ENCODE data around the gene MOCS1.

Gene MOCS1

DNA sequence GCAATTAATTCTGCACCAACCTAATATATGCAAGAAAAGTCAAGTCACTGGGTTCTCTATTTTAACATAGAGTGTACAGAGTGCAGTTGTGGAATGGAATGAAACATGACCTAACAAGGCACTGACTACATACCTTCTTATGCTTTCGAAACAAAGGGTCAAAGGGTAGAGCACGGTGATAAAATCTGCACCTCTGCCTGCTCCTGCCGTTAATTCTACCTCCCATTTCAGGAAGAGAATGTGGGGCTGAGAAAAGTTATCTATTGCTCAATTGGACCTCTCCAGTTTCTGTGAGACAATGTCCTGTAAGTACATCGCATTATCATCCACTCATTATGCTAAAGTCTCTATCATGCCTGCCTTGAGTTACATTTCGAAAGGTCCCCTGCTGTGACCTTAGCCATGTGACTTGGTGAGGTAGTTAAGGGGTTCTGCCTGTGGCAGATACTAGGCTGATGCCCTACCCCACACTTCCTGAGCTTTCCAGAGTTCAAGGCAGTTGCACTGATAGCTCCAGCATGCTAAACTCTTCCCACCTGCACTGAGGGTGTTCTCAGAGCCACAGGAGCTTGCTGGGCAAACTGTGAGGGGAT, 14.0 kb upstream of the MOCS1 start:
- DNase-seq: no peak

DNA sequence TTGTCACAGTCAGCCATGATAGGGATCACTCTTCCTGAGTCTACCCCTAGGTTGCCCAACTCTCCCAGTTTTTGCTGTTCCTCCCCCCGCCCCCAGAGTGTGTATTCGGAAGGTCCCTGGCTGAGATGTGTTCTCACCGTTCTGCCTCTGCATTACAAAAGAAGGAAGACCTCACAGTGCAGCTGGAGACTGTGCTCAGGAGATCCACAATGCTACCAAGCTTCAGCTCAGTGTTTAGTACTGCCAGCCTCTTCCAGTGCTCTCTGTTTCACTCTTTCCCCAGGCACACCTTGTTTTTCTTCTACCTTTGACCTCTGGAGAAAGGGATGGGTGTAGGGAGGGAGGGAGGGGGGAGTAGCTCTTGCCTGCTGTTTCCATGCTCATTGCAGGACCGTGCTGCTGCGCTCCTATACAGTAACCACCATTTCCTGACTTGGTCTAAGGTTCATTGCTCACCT, 13.4 kb upstream of the MOCS1 start:
- no peak for DNase-seq

DNA sequence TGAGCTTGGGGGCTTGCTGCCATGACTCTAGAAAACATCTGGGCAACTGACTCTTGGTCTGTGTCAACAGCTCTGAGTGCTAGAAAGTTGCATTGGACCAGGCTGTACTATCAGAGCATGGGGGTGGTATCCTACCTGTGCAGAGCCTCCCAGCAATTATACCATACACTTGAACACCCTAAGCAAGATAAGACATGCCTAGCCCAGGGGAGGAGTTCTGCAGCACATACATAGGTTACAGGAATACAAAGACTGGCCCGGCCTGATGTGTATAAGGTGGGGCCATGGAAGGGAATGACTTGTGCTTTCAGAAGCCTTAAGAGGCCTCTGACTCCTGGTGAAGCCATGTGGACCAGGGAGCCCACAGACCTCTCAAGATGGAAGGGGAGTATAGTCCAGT, 11.4 kb upstream of the MOCS1 start:
- DNase-seq: no peak

DNA sequence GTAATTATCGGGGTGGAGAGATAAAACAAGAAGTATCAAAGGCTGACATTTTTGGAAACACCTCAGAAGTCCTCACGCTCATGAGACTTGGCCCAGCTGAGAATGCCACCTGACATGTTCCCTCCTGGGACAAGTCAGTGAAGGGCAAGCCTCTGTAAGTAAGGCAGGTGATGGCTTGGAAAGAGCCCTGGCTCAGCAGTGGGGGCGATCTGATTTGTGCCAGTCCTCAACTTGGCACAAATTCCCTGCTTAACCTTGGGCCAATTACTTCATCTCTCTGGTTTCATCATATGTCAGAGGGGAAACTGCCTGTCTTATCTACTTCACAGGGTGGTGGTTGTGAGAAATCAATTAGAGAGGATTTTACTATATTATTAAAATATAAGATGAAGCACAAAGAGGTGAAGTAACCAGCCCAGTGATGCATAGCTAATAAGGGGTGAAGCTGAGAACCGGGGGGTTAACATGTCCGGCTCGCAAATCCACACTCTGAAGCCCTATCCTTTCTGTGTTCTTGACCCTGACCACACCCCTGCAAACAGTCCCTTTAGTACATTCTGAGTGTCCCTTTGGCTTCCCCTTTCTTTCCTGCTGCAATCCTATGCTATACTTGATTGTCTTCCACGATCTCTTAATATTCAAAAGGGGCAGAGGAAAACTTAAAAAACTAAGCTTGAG, 8.8 kb upstream of the MOCS1 start:
- DNase-seq: no peak

DNA sequence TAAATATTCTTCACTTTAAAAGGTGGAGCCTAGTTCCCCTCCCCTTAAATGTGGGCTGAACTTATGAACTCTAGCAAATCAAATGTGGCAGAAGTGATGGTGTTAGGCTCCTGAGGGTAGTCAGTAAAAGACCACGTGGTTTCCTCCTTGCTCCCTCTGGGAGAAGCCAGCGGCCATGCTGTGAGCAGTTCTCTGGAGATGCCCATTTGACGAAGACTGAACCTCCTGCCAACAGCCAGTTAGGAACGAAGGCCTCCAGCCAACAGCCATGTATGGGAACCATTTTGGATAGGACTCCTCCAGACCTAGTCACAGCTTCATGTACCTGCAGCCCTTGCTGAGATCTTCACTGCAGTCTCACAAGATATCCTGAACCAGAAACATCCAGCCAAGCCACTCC, 7.6 kb upstream of the MOCS1 start:
- DNase-seq: no peak

DNA sequence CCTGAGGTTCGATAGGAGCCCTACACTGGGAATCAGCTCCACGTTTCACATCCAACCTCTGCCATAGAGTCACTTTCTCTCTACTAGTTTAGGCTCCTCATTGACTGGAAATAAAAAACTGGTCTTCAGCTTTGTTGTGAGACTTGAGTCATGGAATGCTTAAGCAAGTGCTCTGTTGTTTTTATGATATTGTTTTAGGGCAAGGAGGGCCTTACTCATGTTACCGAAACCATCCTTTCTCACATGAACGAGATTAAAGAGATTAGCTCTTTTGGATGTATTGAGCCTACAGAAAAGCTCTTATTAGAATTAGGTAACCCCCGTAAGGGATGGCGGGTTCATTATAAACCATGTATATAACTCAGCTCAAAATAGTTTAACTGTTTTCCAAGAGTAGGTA, 6.9 kb upstream of the MOCS1 start:
- DNase-seq: no peak

DNA sequence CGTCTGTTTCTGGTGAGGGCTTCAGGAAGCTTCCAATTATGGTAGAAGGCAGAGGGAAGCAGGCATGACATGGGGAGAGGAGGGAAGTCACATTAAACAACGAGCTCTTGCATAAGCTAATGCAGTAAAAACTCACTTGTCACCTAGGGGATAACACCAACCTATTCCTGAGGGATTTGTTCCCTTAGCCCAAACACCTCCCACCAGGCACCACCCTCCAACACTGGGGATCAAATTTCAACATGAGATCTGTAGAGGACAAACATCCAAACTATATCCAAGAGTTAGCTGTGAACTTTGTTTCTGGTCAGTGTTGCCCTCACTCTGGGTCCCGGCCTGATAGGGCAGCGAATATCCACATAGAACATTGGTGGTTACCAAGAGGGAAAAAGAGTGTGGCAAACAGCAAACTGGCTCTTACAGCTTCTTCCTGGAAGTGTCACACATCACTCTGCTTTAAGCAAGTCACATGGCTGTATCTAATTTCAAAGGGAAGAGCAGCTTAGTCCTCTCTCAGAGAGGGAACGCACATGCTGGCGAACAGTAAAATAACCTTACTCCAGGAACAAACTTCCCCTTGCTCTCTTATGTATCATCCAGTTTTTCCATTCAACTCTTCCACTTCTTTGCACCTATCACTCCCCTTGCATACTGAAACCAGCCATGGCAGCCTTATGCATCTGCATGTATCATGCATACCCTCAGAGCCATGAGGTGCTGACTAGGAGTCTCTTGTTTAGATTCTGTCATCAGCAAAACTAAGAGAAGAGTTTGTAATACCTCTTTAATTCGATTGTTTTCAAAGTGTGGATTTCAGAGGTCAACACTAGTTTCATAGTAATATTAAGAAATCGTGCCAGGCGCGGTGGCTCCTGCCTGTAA, 4.8 kb upstream of the MOCS1 start:
- no peak for DNase-seq

DNA sequence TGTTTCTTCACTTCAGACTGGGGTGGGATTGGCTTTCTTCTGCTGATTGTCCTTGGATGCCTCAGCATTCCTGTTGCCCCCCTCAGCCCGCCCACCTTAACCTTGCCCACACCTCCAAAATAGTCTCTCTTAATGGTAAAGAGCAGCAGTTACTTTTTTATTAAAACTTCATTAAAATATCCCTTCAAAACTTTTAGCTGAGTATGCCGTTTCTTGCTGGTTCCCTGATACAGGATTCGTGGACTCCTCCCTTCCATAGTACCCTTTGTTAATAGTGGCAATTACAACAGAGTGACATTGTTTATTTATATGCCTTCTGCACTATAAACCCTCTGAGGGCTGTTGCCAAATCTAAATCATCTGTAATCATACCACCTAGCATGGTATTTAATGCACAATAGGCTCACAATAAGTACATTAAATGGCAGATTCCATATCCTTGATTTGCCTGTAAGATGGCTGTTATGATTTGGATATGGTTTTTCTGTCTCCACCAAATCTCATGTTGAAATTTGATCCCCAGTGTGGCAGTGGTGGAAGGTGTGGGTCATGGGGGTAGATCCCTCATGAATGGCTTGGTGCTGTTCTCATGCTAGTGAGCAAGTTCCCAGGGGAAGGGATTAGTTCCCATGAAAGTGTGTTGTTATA, 3.5 kb upstream of the MOCS1 start:
- DNase-seq: no peak

DNA sequence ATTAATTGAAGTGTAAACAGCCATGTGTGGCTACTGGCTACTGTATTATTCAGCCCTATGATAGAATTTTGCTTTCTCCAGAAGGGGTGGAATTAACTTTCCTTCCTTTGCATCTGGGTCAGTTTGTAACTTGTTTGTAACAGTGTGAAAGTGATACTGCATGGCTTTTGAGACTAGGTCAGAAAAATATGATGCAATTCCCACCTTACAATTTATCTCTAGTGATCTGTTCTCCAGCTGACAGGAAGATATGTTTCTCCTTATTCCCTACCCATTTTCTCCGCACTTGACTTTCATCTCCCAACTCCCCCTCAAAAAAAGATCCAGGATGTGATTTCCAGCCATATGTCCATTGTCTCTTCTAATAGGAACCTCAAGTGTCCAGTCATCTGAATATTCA, 2.6 kb upstream of the MOCS1 start:
- DNase-seq: no peak

DNA sequence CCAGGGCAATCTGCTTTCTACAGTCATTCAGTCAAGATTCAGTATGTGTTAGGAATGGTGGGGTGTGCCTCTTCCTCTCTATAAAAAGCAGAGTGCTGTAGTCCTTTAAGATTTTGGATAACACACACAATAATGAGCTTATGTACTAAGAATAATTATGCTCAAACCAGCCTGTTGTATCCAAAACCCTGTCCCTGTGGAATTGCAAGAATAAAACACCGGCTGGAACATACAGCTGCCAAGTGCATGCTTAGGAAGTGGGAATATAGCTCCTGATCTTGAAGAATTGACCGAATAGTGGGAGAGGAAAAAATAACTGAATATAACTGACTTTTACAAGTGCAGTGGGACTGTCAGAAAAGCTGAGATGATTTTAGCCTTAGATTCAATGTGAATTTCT, 979 bp upstream of the MOCS1 start:
- no peak for DNase-seq

DNA sequence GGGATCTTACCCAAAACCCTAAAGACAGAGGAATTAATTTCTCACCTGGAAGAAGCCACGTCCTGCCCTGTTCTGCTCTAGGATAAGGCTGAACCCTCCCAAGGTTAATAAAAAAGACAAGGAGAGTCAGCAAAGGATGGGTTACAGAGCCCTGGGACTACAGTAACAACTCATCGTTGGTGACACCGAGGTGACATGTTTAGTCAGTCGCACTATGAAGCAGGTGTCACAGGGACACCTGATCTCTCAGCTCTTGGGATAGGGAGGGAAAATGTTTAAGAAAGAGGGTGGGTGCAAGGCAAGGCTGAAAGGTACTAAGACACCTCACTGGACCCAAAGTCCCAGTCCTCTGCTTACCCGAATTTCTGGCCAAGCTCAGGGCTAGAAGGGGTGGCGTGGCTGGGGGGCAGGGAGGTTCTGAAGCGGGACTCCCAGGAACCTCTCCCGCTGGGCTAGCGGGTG, 562 bp downstream of the MOCS1 start:
- no peak for DNase-seq

DNA sequence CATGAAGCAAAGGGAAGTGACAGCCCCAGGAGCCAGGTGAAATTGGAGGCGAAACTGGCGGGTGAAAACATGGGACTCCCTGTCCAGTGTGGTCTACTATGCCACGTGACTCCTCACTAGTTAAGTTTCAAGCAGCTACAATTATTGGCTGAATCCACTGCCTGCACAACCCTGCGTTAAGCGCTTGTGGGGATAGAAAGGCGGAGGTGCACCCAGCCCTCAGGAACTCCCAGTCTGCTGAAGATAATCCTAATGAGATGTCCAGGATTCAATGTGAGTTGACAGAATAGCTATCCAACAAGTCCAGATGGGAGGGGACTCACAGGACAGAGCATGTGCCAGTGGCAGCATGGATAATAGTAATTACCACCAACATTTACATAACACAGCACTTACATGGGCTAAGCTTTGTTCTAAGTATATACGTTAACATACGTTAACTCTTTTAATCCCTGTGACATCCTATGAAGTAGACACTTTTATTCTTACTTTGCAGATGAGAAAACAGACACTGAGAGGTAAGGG, 1.8 kb downstream of the MOCS1 start:
- no peak for DNase-seq

DNA sequence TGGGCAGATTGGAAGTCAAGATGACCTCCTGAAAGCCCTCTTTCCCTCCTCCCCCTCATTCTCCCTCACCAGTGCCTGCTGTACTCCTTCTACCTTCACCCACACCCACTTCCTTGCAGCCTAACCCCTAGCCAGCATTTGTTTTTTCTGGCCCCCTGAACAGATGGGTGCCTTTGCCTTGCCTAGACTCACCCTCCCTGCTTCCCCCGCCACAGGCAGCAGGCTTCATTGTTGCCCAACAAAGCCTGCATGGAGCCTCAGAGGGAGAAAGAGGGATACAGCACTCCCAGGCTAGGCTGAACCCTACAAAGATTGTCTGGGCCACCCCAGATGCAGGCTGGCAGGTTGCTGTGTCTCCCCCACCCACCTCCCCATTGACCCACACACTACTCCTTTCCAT, 2.7 kb downstream of the MOCS1 start:
- DNase-seq: no peak

DNA sequence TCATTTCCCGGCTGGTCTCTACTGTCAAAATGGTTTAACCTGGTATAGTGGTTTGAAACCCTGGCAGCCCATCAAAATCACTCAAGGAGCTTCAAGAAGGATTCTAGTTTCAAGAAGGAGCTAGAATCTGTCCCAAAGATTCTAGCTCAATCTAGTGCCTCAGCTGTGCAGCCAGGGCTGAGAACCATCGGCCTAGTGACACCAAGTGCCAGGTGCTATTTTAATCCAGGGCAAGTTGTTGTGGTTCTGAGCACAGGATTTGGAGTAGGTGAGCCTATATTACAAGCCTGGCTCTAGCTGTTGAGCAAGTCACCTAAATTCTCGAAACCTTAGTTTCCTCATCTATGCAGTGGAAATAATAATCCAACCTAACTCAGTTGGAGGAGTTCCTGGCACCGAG, 3.7 kb downstream of the MOCS1 start:
- no peak for DNase-seq

DNA sequence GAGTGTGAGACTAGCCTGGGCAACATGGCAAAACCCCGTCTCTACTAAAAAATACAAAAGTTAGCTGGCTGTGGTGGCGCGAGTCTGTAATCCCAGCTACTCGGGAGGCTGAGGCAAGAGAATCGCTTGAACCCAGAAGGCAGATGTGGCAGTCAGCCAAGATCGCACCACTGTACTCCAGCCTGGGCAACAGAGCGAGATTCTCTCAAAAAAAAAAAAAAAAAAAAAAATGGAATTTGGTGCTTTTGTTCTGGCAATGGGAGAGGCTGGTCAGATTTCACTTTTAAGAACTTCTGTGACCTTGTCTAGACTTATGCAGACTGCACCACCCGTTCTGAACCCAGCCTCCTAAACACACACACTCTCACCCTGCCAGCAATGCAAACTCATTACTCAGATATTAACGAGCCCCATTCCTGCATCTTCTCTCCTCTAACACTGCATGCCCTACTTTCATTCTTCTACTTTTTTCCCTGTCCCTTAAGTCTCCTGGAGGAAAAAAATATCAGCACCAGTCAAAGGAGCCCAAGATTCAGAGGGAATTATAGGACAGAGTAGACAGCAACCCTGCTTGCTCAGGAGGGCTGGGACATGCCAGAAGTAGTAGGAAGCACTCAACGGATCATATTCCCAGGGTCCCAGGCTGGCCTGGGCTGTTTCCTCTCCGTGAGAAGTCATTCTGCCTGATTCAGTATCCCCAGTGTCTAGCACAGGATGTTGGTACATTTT, 4.4 kb downstream of the MOCS1 start:
- DNase-seq: no peak

DNA sequence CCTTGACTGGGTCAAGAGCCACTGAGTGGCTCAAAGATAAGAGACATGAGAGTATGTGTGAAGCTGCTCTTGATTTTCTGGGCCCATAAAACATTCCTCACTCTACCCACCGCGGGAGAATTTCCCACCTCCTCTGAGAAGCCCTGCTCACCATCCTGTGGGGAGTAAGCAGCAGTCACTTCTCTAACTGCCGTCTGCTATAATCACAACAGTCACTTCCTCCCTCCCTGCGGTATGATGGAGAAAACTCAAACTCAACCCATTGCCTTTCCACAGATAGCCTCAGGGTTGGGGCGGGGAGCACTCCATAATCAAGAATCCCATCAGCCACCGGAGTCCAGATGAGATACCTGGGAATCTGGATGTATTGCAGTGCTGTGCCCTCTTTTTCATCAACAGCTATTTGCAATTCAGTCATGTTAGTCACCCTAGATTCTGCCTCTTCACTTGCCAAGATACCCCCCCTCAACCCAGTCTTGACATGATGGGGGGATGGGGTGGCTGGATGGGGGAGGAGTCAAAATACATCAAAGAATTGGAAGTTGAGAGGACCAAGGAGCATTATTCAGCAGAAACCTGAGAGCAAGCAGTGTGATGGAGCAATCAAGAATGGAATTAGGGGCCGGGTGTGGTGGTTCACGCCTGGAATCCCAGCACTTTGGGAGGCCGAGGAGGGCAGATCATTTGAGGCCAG, 5.1 kb downstream of the MOCS1 start:
- DNase-seq: no peak

DNA sequence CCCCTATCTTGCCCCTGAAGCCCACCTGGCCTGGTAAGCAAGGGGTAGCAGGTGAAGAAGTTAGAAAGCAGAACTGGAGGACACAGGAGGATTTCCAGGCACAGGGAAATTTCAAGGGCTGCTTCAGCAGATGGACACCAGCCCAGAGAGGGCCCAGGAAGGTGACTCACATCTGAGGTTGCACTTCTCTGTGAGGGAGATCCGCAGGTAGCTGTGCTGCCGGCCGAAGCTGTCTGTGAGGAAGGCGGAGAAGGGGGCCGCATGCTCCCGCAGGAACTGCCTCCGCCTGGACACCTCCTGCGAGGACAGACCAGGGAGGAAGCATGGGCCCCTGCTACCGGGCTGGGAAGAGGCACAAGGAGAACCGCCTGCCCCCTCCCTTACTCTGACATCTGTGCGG, 7.1 kb downstream of the MOCS1 start:
- DNase-seq: no peak

DNA sequence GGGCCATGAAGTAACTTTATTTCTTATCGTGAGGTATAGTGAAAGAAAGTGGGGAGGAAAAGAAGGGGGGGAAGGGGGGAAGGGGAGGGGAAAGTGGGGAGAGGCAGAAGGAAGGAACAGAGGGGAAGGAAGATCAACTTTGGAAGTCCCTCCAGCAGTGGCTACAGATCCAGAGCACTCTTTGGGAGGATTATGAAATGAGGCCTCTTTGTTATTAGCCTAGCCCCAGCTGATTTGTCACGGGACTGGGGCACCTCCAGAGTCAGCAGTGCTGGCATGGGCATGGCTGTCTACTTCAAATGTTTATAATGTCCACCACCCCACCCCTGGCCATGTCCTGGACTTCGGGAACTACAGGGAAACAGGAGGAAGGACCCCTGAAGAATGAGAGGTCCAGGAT, 7.6 kb downstream of the MOCS1 start:
- DNase-seq: no peak

DNA sequence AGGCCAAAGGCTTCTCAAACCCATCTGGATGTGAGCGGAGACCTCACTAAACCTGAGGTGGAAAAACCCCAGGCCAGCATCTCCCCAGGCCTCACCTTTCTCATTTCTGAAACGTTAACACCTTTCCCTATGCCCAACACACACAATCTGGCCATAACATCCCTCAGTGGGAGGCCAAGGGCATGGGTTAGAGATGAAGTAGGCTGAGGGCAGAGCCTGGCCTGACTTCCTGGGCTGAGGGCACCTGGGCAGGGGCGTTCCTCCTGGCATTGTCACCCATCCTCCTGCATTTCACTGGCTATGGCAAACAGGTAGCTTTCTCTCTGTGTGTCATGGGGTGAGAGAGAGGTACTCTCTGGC, 8.4 kb downstream of the MOCS1 start:
- no peak for DNase-seq

DNA sequence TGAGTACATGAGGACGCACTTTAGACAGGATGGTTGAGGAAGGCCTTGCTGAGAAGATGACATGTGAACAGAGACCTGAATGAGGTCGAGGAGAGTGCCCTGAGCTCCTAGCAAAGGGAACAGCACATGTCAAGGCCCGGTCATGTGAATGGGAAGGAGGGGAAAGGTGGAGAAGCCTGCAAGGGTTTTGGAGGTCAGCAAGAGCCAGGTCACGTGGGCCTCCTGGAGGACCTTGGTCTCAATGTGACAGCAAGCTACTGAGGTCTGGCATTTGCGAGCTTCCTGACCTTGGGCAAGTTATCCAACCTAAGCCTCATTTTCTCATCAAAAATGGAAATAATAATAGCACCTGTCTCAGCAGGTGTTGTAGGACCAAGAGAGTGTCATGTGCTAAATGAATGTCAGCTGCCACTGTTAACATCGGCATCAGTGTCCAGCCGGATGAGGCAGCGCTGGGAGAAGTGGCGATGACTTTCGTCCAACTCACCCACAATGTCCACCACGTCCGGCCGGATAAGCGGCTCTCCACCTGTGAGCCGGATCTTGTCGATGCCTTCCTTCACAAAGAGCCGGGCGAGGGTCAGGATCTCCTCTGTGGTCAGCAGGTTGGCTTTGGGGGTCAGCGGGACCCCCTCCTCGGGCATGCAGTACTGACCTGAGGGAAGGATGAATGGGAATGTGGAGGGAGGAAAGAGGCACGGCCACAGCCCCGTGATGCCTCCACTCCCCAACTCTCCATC, 8.9 kb downstream of the MOCS1 start:
- DNase-seq: no peak

DNA sequence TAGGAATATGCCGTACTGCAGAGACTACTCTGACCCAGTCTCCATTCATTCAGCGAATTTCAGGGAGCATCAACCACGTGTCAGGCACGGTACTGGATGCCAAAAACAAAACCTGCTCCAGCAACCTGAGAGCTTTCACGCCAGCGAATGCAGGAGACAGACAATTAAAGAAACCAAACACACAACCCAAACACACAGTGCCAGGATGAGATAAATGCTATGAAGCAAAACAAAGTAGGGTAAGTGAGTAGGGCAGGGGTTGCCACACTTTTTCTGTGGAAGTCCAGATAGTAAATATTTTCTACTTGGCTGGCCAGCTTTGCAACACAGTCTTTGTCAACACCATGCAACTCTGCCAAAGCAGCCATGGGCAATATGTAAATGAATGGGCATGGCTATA, 10.0 kb downstream of the MOCS1 start:
- DNase-seq: no peak
